Heart left ventricle (tissue), 13 donors: Measurements from ENCODE around the gene PGAP1.

Experiments used
- CTCF ChIP-seq, 12 donors: fragments of 200-600 bp; sonication (generic) in 4 of 12; IDR thresholded peaks; one replicate each; pipeline versions ENCODE4 v1.5.0 to v1.8.0; 2018 to 2022; ENCODE audit warnings: antibody characterized with exemption in 12 of 12, mild to moderate bottlenecking in 5 of 12
- POLR2A ChIP-seq, 2 donors: fragments of 450-650 bp; IDR thresholded peaks; one replicate each; pipeline ENCODE4 v1.6.1; 2017; ENCODE audit warnings: antibody characterized with exemption in 2 of 2, mild to moderate bottlenecking in 2 of 2, moderate library complexity in 2 of 2
- donor health status: ischemic (EF 13 %, LVEDD 7.1; RV severe dilation, severe dysfunction).
- donor health status: DM: no; HTN: yes; CAD: no.
- donor health status: DM: no; HTN: no; CAD: no.
- donor health status: ischemic (EF 25% LVEDD 6.9; RV normal size, moderate dysfunction).
- donor health status: ischemic (EF 25% LVEDD 5.7; RV mildly dilated, moderate dysfunction).
- donor health status: ischemic (EF 35%, LVEDD 5.7; RV mildly dilated, moderate dysfunction).
- donor health status: nonischemic (EF 11% LVEDD 7.7; RV severe dilation, severe dysfunction).
- donor health status: DM: yes; HTN: yes; CAD: no.
- donor health status: PGD.
- donor health status: ischemic (EF 29% LVEDD 5.4; RV normal size, mild dysfunction).
- donor health status: nonischemic (EF 23%, LVEDD 6.1; RV moderate dilation, normal function).

GRCh38 chr2:196884368-196884767 is 42.1 kb downstream of the PGAP1 start:
- TF ChIP-seq POLR2A (IDR thresholded peaks at IDR 0.05) (no peak), CTCF (IDR thresholded peaks at IDR 0.05) (no peak)
